Ishikawa (cell line): ENCODE data around the gene TXNDC2.

ENCODE experiments used
- EP300 ChIP-seq: IDR thresholded peaks from 2 replicates; pipeline ENCODE4 v1.6.1; 2012; ENCODE audit warnings: borderline replicate concordance
- MAX ChIP-seq: IDR thresholded peaks from 2 replicates; pipeline ENCODE4 v1.6.1; 2012
- RAD21 ChIP-seq: IDR thresholded peaks from 2 replicates; pipeline ENCODE4 v1.6.1; 2012; ENCODE audit warnings: low read depth
- YY1 ChIP-seq: IDR thresholded peaks from 2 replicates; pipeline ENCODE4 v1.6.1; 2012; ENCODE audit warnings: low read depth
- TF ChIP-seq, protein P1 (sequence below): IDR thresholded peaks from 2 replicates; pipeline ENCODE4 v1.6.1; 2012; ENCODE audit warnings: low read depth, mild to moderate bottlenecking

- TF ChIP-seq MAX (no peak), RAD21 (no peak), YY1 (no peak), EP300 (no peak)
- TF ChIP-seq, protein P1, sequence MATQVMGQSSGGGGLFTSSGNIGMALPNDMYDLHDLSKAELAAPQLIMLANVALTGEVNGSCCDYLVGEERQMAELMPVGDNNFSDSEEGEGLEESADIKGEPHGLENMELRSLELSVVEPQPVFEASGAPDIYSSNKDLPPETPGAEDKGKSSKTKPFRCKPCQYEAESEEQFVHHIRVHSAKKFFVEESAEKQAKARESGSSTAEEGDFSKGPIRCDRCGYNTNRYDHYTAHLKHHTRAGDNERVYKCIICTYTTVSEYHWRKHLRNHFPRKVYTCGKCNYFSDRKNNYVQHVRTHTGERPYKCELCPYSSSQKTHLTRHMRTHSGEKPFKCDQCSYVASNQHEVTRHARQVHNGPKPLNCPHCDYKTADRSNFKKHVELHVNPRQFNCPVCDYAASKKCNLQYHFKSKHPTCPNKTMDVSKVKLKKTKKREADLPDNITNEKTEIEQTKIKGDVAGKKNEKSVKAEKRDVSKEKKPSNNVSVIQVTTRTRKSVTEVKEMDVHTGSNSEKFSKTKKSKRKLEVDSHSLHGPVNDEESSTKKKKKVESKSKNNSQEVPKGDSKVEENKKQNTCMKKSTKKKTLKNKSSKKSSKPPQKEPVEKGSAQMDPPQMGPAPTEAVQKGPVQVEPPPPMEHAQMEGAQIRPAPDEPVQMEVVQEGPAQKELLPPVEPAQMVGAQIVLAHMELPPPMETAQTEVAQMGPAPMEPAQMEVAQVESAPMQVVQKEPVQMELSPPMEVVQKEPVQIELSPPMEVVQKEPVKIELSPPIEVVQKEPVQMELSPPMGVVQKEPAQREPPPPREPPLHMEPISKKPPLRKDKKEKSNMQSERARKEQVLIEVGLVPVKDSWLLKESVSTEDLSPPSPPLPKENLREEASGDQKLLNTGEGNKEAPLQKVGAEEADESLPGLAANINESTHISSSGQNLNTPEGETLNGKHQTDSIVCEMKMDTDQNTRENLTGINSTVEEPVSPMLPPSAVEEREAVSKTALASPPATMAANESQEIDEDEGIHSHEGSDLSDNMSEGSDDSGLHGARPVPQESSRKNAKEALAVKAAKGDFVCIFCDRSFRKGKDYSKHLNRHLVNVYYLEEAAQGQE = no peak
Observed at GRCh38 chr18:9861933-9862332, 23.8 kb upstream of the TXNDC2 start.
